DMS114 treated with DMSO at 0.1 percent for 48 hours (cell line): ENCODE data around the gene MYO1B.

Experiments used
- DNase-seq: peaks from one replicate; lab custom pipeline; 2025; ENCODE audit not compliant: unreplicated experiment; lab: John Stamatoyannopoulos, UW

MYO1B gene

GRCh38 chr2:191296083-191297006 is 51.1 kb downstream of the MYO1B start:
- no peak for DNase-seq

GRCh38 chr2:191297033-191297432 is 51.8 kb downstream of the MYO1B start:
- no peak for DNase-seq

GRCh38 chr2:191298306-191298705 is 53.1 kb downstream of the MYO1B start:
- DNase-seq, result no peak

- no peak for DNase-seq
Measured at GRCh38 chr2:191299010-191299409, 53.8 kb downstream of the MYO1B start.

- DNase-seq, result no peak
Measured at GRCh38 chr2:191299866-191300265, 54.7 kb downstream of the MYO1B start.

GRCh38 chr2:191301971-191302370 is 56.8 kb downstream of the MYO1B start:
- DNase-seq, result no peak

GRCh38 chr2:191302459-191303139 is 57.4 kb downstream of the MYO1B start:
- DNase-seq, result no peak

GRCh38 chr2:191303140-191304005 is 58.2 kb downstream of the MYO1B start:
- DNase-seq, result no peak

- DNase-seq, result no peak
Measured at GRCh38 chr2:191304939-191305875, 60.0 kb downstream of the MYO1B start.

GRCh38 chr2:191308026-191308425 is 62.8 kb downstream of the MYO1B start:
- DNase-seq, result no peak

GRCh38 chr2:191311156-191311555 is 66.0 kb downstream of the MYO1B start:
- no peak for DNase-seq

- no peak for DNase-seq
Measured at GRCh38 chr2:191311627-191312026, 66.4 kb downstream of the MYO1B start.

GRCh38 chr2:191312163-191312562 is 67.0 kb downstream of the MYO1B start:
- no peak for DNase-seq

- no peak for DNase-seq
Measured at GRCh38 chr2:191312662-191313061, 67.5 kb downstream of the MYO1B start.

- no peak for DNase-seq
Measured at GRCh38 chr2:191314697-191315364, 69.6 kb downstream of the MYO1B start.

- DNase-seq, result no peak
Measured at GRCh38 chr2:191315365-191315752, 70.2 kb downstream of the MYO1B start.

GRCh38 chr2:191316246-191316994 is 71.2 kb downstream of the MYO1B start:
- no peak for DNase-seq

GRCh38 chr2:191318037-191318728 is 73.0 kb downstream of the MYO1B start:
- no peak for DNase-seq
